DOHH2 (cell line): Measurements from ENCODE around the gene KRTAP4-5.

Experiments used
- H3F3A ChIP-seq: fragments of 200-600 bp; sonication (generic), shearing (Covaris generic); 2 replicates; pipeline ENCODE4 v1.6.0; 2016; ENCODE audit warnings: antibody characterized with exemption, mild to moderate bottlenecking; ENCODE audit not compliant: control insufficient read depth, insufficient read depth
- H3K27ac ChIP-seq: fragments of 200-600 bp; sonication (generic); 2 replicates; pipeline ENCODE4 v1.5.1; 2014; ENCODE audit warnings: low read depth, mild to moderate bottlenecking, low read length, moderate library complexity
- H3K27me3 ChIP-seq: fragments of 200-600 bp; sonication (generic); 2 replicates; pipeline ENCODE4 v1.6.1; 2014; ENCODE audit warnings: mild to moderate bottlenecking, low read length, mixed read lengths; ENCODE audit not compliant: control insufficient read depth
- H3K36me3 ChIP-seq: fragments of 200-600 bp; sonication (generic); 2 replicates; pipeline ENCODE4 v1.6.1; 2014; ENCODE audit warnings: mild to moderate bottlenecking, low read length, moderate library complexity, mixed read lengths; ENCODE audit not compliant: control insufficient read depth
- H3K4me1 ChIP-seq: fragments of 200-600 bp; sonication (generic); 2 replicates; pipeline ENCODE4 v1.6.1; 2014; ENCODE audit warnings: mild to moderate bottlenecking, low read length, mixed read lengths; ENCODE audit not compliant: control insufficient read depth
- H3K4me2 ChIP-seq: fragments of 200-600 bp; sonication (generic); 2 replicates; pipeline ENCODE4 v1.6.0; 2014; ENCODE audit warnings: mild to moderate bottlenecking, low read length, moderate library complexity
- H3K4me3 ChIP-seq: fragments of 200-600 bp; sonication (generic); 2 replicates; pipeline ENCODE4 v1.5.1; 2014; ENCODE audit warnings: mild to moderate bottlenecking, low read length, mixed read lengths
- H3K79me2 ChIP-seq: fragments of 200-600 bp; sonication (generic); 2 replicates; pipeline ENCODE4 v1.6.1; 2014; ENCODE audit warnings: mild to moderate bottlenecking, low read length, mixed read lengths; ENCODE audit not compliant: control insufficient read depth
- H3K9me2 ChIP-seq: fragments of 200-600 bp; sonication (generic); replicated peaks from 2 replicates; pipeline ENCODE4 v1.6.1; 2014; ENCODE audit warnings: mild to moderate bottlenecking, low read length, mixed read lengths; ENCODE audit not compliant: control insufficient read depth
- H3K9me3 ChIP-seq: fragments of 200-600 bp; sonication (generic); 2 replicates; pipeline ENCODE4 v1.6.1; 2014; ENCODE audit warnings: antibody characterized with exemption, low read length, mixed read lengths; ENCODE audit not compliant: control insufficient read depth, insufficient read depth
- H4K20me1 ChIP-seq: fragments of 200-600 bp; sonication (generic); 2 replicates; pipeline ENCODE4 v1.6.0; 2014; ENCODE audit warnings: low read depth, mild to moderate bottlenecking, antibody characterized with exemption, low read length, moderate library complexity; ENCODE audit not compliant: control insufficient read depth, insufficient read depth
- EZH2phosphoT487 ChIP-seq: fragments of 200-600 bp; sonication (generic); IDR thresholded peaks from 2 replicates; pipeline ENCODE4 v1.6.1; 2017; ENCODE audit warnings: borderline replicate concordance, mild to moderate bottlenecking, antibody characterized with exemption, low read length, moderate library complexity, mixed read lengths
- TF ChIP-seq, protein P1 (sequence below): fragments of 200-600 bp; sonication (generic); IDR thresholded peaks from one replicate; pipeline ENCODE4 v1.5.1; 2014; ENCODE audit warnings: antibody characterized with exemption, mild to moderate bottlenecking, low read depth, low read length; ENCODE audit not compliant: poor library complexity, severe bottlenecking

The KRTAP4-5 gene

DNA sequence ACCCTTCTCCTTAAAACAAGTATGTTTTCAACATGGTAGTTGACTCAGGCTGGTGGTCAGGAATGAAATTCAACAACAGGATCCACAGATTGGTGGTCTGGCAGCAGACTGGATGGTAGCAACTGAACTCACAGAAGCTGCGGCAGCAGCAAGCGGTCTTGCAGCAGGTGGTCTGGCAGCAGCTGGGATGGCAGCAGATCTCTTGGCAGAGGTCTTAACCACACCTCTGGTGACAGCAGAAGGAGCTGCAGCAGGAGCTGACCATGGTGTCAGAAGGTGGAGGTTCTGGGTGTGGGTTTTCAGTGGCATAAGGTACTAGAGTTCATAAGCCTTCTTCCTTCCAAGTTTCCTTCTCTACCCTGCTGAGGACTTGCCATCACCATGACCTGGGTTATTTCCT, 37.2 kb upstream of the KRTAP4-5 start:
- no peak overlapping the region for H3K27ac ChIP-seq
- H3K27me3 ChIP-seq = peaks cover 4% of the 10 kb centered on the region; the same call in 1 of the 2 replicates
- H3K36me3 ChIP-seq = no peaks in the 10 kb centered on the region
- H3K4me2 ChIP-seq = no peak overlapping the region
- no peaks in the 10 kb centered on the region for H4K20me1 ChIP-seq
- H3K79me2 ChIP-seq = no peaks in the 10 kb centered on the region
- H3K9me3 ChIP-seq = no peaks in the 10 kb centered on the region
- no peaks in the 10 kb centered on the region for H3K4me1 ChIP-seq
- H3K9me2 ChIP-seq = no peaks in the 10 kb centered on the region
- no peak overlapping the region for H3K4me3 ChIP-seq
- H3F3A ChIP-seq = no peaks in the 10 kb centered on the region
- TF ChIP-seq, protein P1, sequence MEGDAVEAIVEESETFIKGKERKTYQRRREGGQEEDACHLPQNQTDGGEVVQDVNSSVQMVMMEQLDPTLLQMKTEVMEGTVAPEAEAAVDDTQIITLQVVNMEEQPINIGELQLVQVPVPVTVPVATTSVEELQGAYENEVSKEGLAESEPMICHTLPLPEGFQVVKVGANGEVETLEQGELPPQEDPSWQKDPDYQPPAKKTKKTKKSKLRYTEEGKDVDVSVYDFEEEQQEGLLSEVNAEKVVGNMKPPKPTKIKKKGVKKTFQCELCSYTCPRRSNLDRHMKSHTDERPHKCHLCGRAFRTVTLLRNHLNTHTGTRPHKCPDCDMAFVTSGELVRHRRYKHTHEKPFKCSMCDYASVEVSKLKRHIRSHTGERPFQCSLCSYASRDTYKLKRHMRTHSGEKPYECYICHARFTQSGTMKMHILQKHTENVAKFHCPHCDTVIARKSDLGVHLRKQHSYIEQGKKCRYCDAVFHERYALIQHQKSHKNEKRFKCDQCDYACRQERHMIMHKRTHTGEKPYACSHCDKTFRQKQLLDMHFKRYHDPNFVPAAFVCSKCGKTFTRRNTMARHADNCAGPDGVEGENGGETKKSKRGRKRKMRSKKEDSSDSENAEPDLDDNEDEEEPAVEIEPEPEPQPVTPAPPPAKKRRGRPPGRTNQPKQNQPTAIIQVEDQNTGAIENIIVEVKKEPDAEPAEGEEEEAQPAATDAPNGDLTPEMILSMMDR = no peak
- no peak for TF ChIP-seq EZH2phosphoT487

DNA sequence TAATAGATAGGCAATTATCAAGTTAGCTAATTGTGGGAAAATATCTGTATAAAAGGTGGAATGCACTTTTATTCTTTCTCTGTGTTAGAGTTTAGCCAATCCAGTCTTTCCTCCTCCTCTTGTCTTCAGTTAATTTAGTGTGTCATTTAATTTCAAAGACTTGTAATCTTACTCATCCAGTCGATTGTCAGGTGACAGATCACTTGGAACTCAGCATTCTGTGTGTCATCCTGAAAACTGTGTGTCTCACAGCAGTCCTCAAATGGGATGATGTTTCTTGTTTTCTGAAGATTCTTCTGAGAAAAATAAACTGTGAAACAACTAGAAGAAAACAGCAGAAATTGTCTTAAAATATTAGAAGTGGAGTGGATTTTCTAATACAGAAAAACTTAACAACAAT, 35.4 kb upstream of the KRTAP4-5 start:
- Histone ChIP-seq H3K27ac (no peak overlapping the region), H3K9me2 (no peaks in the 10 kb centered on the region), H3K4me3 (no peak overlapping the region), H3F3A (no peaks in the 10 kb centered on the region), H3K36me3 (no peaks in the 10 kb centered on the region), H3K4me2 (no peak overlapping the region), H4K20me1 (no peaks in the 10 kb centered on the region), H3K79me2 (no peaks in the 10 kb centered on the region), H3K9me3 (no peaks in the 10 kb centered on the region), H3K4me1 (no peaks in the 10 kb centered on the region), H3K27me3 (peaks cover 4% of the 10 kb centered on the region; the same call in 1 of the 2 replicates)
- TF ChIP-seq EZH2phosphoT487 = no peak
- TF ChIP-seq, protein P1 = no peak

DNA sequence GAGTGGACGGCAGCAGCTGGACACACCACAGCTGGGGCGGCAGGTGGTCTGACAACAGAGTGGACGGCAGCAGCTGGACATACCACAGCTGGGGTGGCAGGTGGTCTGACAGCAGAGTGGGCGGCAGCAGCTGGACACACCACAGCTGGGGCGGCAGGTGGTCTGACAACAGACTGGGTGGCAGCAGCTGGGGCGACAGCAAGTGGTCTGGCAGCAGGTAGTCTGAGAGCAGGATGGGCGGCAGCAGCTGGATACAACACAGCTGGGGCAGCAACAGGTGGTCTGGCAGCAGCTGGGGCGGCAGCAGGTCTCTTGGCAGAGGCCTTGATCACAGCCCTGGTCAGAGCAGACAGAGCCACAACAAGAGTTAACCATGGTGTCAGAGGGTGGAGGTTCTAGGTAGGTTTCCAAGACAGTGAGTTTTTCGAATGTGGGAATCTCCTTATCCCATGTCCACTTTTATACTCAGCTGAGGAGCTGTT, 34.9 kb upstream of the KRTAP4-5 start, which contains the start of gene KRTAP4-1:
Gene KRTAP4-1, minus strand, starts transcription at position 432 of the 482 bp plus-strand sequence. Its CDS starts 57 bp downstream, at position 375.
- TF ChIP-seq EZH2phosphoT487 = no peak
- TF ChIP-seq, protein P1 = no peak

More for the DNA sequence above, 34.9 kb upstream of the KRTAP4-5 start, which contains the start of gene KRTAP4-1:
- H3K9me3 ChIP-seq = no peaks in the 10 kb centered on the region
- no peaks in the 10 kb centered on the region for H3K4me1 ChIP-seq
- H3K79me2 ChIP-seq = no peaks in the 10 kb centered on the region
- peaks cover 4% of the 10 kb centered on the region; the same call in 1 of the 2 replicates for H3K27me3 ChIP-seq
- H3K4me3 ChIP-seq = no peak within 1 kb of the TSS
- no peaks in the 10 kb centered on the region for H3K36me3 ChIP-seq
- no peaks in the 10 kb centered on the region for H3F3A ChIP-seq
- no peak within 1 kb of the TSS for H3K4me2 ChIP-seq
- H3K27ac ChIP-seq = no peak within 1 kb of the TSS
- H3K9me2 ChIP-seq = no peaks in the 10 kb centered on the region
- H4K20me1 ChIP-seq = no peaks in the 10 kb centered on the region
